Glutamatergic neuron (in vitro differentiated cells): Measurements from ENCODE around the gene BMP8A. TPM values are rescaled to one million over a fixed set of nuclear protein-coding genes. Genes with fewer than 3 reads are reported as not detected.

Experiments
- total RNA-seq: library from RNA; stranded (reverse); fragmentation: NEBNext Ultra II Directional; extraction: Animal tissue kit (Norgen Biotek cat#: 25700); gene quantifications from one replicate; pipeline ENCODE4 v1.2.1, GENCODE V29; 2021; ENCODE audit not compliant: unreplicated experiment

BMP8A gene
- total RNA-seq, 1 donor from 2014 or later: 0.37 TPM

Other genes starting within 250 kb of the BMP8A start
- gene PABPC4, start 85.2 kb downstream of the BMP8A start, total RNA-seq: 131 TPM
- 9.0 TPM for gene HEYL, start 148.0 kb downstream of the BMP8A start, total RNA-seq
- not detected for gene NT5C1A, start 180.5 kb downstream of the BMP8A start, total RNA-seq
- gene HPCAL4, start 199.8 kb downstream of the BMP8A start, total RNA-seq: not detected
- 28.8 TPM for gene PPIE, start 247.2 kb downstream of the BMP8A start, total RNA-seq